PC-3 (cell line): ENCODE measurements around the gene SPATA1. TPM values are rescaled to one million over a fixed set of nuclear protein-coding genes. Genes with fewer than 3 reads are reported as not detected.
A peak's percentile ranks its signal among the peaks of the same experiment; 100 is the strongest.

Experiments
- ATAC-seq: fragments of 200-7000 bp; cut with Tn5 transposase; 2 replicates; pipeline ENCODE4 v1.9.1; 2020; ENCODE audit warnings: mild to moderate bottlenecking, moderate library complexity
- BruUV-seq: library from RNA; stranded (reverse); fragments of 400-500 nt; replicated peaks from 2 replicates; lab custom pipeline; 2021; lab: Mats Ljungman, UMichigan
- CTCF ChIA-PET: fragments of 300-600 bp; sonication (Branson Sonifier 250); formaldehyde crosslinking; loops from one replicate; lab custom pipeline; 2022; ENCODE audit warnings: antibody characterized with exemption; lab: Charles Lee
- POLR2A ChIA-PET: fragments of 300-600 bp; sonication (Branson Sonifier 250); formaldehyde crosslinking; loops from one replicate; lab custom pipeline; 2022; ENCODE audit warnings: antibody characterized with exemption; ENCODE audit not compliant: unreplicated experiment; lab: Charles Lee
- DNase-seq: peaks from one replicate; pipeline ENCODE4 v3.0.0-alpha.2; 2015
- H2AFZ ChIP-seq: fragments of 300-600 bp; sonication (generic); 2 replicates; pipeline ENCODE4 v1.6.0; 2016; ENCODE audit warnings: antibody characterized with exemption, low read length
- H3F3A ChIP-seq: fragments of 300-600 bp; sonication (generic); one replicate; pipeline ENCODE4 v1.6.0; 2017; ENCODE audit warnings: antibody characterized with exemption, low read length, control low read depth, mild to moderate bottlenecking; ENCODE audit not compliant: unreplicated experiment
- H3K27ac ChIP-seq: fragments of 300-600 bp; sonication (generic); 2 replicates; pipeline ENCODE4 v1.5.1; 2016; ENCODE audit warnings: mild to moderate bottlenecking, low read length
- H3K27me3 ChIP-seq: fragments of 300-600 bp; sonication (generic); 2 replicates; pipeline ENCODE4 v1.6.1; 2016; ENCODE audit warnings: low read length, mixed read lengths
- H3K36me3 ChIP-seq: fragments of 300-600 bp; sonication (generic); 2 replicates; pipeline ENCODE4 v1.6.1; 2016; ENCODE audit warnings: low read depth, mixed run types, low read length, mixed read lengths
- H3K4me1 ChIP-seq: fragments of 300-600 bp; sonication (generic); 2 replicates; pipeline ENCODE4 v1.5.1; 2016; ENCODE audit warnings: low read length; ENCODE audit not compliant: insufficient read depth
- H3K4me2 ChIP-seq: fragments of 300-600 bp; sonication (generic); 2 replicates; pipeline ENCODE4 v1.6.0; 2016; ENCODE audit warnings: low read length
- H3K4me3 ChIP-seq: fragments of 300-600 bp; sonication (generic); 2 replicates; pipeline ENCODE4 v1.5.1; 2016; ENCODE audit warnings: mild to moderate bottlenecking, low read length, mixed read lengths
- H3K79me2 ChIP-seq: fragments of 300-600 bp; sonication (generic); 2 replicates; pipeline ENCODE4 v1.6.1; 2017; ENCODE audit warnings: low read length, mixed read lengths
- H3K9ac ChIP-seq: fragments of 300-600 bp; sonication (generic); 2 replicates; pipeline ENCODE4 v1.6.0; 2016; ENCODE audit warnings: mild to moderate bottlenecking, low read length
- H3K9me2 ChIP-seq: fragments of 300-600 bp; sonication (generic); replicated peaks from 2 replicates; pipeline ENCODE4 v1.6.1; 2016; ENCODE audit warnings: mixed run types, low read length, mixed read lengths
- H3K9me3 ChIP-seq: fragments of 300-600 bp; sonication (generic); 2 replicates; pipeline ENCODE4 v1.6.1; 2016; ENCODE audit warnings: low read length, mixed read lengths
- H4K20me1 ChIP-seq: fragments of 300-600 bp; sonication (generic); 2 replicates; pipeline ENCODE4 v1.6.1; 2016; ENCODE audit warnings: low read length, mixed read lengths
- EZH2 ChIP-seq: fragments of 300-600 bp; sonication (generic); IDR thresholded peaks from one replicate; pipeline ENCODE4 v1.6.1; 2017; ENCODE audit warnings: antibody characterized with exemption, mild to moderate bottlenecking, low read length; ENCODE audit not compliant: unreplicated experiment
- EZH2phosphoT487 ChIP-seq: fragments of 300-600 bp; sonication (generic); IDR thresholded peaks from 2 replicates; pipeline ENCODE4 v1.6.1; 2018; ENCODE audit warnings: mild to moderate bottlenecking, antibody characterized with exemption, low read length, borderline replicate concordance
- intact Hi-C: fragments of 100-400 bp; cut with micrococcal nuclease; formaldehyde crosslinking; loops from 2 replicates; pipeline ENCODE4 v1.9.0; 2023
- total RNA-seq: library from RNA; depleted of rRNA; stranded (reverse); fragments of >200 nt; gene quantifications from 2 replicates; pipeline ENCODE4 v1.2.3, GENCODE V29; 2014
- TF ChIP-seq, protein P1 (sequence below): fragments of 300-600 bp; sonication (generic); conservative IDR thresholded peaks from 2 replicates; pipeline ENCODE4 v1.5.1; 2017; ENCODE audit warnings: antibody characterized with exemption, low read depth, mild to moderate bottlenecking, low read length

Gene SPATA1
- total RNA-seq, 1 experiment from 2014 or later: 2.9 TPM

DNA sequence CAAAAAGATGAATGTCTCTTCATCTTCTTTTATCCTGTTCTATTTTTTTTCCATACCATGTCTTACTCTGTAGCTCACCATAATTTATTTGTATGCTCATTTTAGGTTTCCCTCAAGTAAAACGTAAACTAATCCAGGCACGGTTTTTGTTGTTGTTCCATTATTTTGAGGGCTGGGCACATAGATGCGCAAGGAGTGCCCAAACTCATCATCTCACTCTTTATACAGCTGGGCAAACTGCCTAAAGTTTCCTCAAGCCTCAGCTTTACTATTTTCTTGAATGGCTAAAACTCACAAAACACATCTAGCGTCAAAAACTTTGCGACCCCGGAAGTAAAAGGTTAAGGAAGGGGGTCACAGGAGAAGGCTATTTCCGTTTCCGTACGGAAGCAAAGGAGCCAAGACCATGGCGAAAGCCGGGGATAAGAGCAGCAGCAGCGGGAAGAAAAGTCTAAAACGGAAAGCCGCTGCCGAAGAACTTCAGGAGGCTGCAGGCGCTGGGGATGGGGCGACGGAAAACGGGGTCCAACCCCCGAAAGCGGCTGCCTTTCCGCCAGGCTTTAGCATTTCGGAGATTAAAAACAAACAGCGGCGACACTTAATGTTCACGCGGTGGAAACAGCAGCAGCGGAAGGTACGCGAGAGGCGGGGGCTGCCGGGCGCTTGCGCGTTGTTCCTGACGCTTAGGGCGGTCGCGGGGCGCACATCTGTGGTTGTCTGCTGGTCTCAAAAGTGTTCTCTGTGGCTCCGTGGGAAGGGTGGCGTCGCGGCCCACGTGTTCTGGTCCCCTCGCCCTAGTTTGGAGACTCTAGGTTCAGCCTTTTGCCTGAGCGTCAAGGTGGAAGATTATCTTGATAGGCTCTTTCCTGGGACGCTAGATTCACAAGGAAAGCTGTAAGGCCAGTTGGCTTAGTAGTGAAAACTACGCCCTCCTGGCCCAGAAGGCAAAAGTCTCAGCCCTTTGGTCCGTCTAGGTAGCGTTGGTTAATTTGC, 27.0 kb upstream of the SPATA1 start, which contains the start of gene RPF1:
RPF1 (plus strand) TSS at position 391 of the 993 bp plus-strand sequence; CDS start at position 407, 16 bp downstream.
- TSS peak; percentile 95 for BruUV-seq
- intact Hi-C loops: loop anchor here (1.0 kb wide), 1 partner anchor 125 kb away; no protein-coding TSS in a partner anchor
- POLR2A ChIA-PET: no interaction called here
- Histone ChIP-seq H3K4me3 (peak within 1 kb of the TSS; percentile 84), H3K9ac (peak within 1 kb of the TSS; percentile 79), H3K36me3 (peaks cover 28% of the 10 kb centered on the region), H3F3A (no peaks in the 10 kb centered on the region), H3K27me3 (no peaks in the 10 kb centered on the region), H3K4me2 (peak within 1 kb of the TSS; percentile 91), H3K9me2 (no peaks in the 10 kb centered on the region), H4K20me1 (peaks cover 27% of the 10 kb centered on the region), H2AFZ (peak within 1 kb of the TSS; percentile 99), H3K9me3 (no peaks in the 10 kb centered on the region), H3K79me2 (peaks cover 55% of the 10 kb centered on the region), H3K4me1 (peaks cover 30% of the 10 kb centered on the region), H3K27ac (peak within 1 kb of the TSS; percentile 52)
- CTCF ChIA-PET: interaction anchor here (0.8 to 1.1 kb wide), 2 partner anchors 36 to 37 kb away, joined by 3 to 4 read pairs; no protein-coding TSS in a partner anchor
- DNase-seq (peak; percentile 79), ATAC-seq (peak; percentile 96)
- TF ChIP-seq, protein P1, sequence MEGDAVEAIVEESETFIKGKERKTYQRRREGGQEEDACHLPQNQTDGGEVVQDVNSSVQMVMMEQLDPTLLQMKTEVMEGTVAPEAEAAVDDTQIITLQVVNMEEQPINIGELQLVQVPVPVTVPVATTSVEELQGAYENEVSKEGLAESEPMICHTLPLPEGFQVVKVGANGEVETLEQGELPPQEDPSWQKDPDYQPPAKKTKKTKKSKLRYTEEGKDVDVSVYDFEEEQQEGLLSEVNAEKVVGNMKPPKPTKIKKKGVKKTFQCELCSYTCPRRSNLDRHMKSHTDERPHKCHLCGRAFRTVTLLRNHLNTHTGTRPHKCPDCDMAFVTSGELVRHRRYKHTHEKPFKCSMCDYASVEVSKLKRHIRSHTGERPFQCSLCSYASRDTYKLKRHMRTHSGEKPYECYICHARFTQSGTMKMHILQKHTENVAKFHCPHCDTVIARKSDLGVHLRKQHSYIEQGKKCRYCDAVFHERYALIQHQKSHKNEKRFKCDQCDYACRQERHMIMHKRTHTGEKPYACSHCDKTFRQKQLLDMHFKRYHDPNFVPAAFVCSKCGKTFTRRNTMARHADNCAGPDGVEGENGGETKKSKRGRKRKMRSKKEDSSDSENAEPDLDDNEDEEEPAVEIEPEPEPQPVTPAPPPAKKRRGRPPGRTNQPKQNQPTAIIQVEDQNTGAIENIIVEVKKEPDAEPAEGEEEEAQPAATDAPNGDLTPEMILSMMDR: no peak
- TF ChIP-seq EZH2phosphoT487 (no peak), EZH2 (no peak)

DNA sequence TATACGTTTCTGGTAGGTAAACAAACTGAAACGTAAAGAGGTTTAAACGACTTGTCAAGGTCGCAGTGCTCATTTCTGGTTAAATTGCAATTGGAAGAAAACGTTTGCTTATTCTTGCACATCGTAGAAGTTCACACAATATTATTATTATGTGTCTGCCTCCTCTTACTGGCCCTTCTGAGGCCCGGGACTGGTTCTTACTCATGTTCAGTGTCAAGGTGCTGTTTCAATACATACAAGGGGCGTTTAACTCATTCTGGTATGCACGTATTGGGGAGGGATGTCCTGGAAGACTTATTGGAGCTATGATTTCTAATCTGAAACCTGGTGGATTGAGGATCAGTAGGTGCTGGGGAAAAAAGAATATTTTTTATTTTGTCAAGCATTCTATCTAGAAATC, 26.2 kb upstream of the SPATA1 start:
- TF ChIP-seq, protein P1: no peak
- TF ChIP-seq EZH2phosphoT487 (no peak), EZH2 (no peak)
- peaks cover 27% of the 10 kb centered on the region for H4K20me1 ChIP-seq
- peaks cover 31% of the 10 kb centered on the region for H3K4me1 ChIP-seq
- peak overlapping the region; percentile 91 for H3K4me2 ChIP-seq
- H3K4me3 ChIP-seq: peak overlapping the region; percentile 84
- intact Hi-C loops: loop anchor here (1.0 to 5.0 kb wide), 2 partner anchors 38 to 124 kb away; no protein-coding TSS in a partner anchor
- peak overlapping the region; percentile 52; the same call in 1 of the 2 replicates for H3K27ac ChIP-seq
- ChIA-PET CTCF (interaction anchor here (0.8 to 1.1 kb wide), 2 partner anchors 37 to 38 kb away, joined by 3 to 4 read pairs; no protein-coding TSS in a partner anchor), POLR2A (interaction anchor here (0.5 to 0.7 kb wide), 2 partner anchors 102 to 433 kb away, joined by 3 read pairs; no protein-coding TSS in a partner anchor)
- no peaks in the 10 kb centered on the region for H3F3A ChIP-seq
- no peaks in the 10 kb centered on the region for H3K27me3 ChIP-seq
- no peak overlapping the region for H2AFZ ChIP-seq
- H3K9ac ChIP-seq: peak overlapping the region; percentile 79
- BruUV-seq: no TSS peak
- no peaks in the 10 kb centered on the region for H3K9me2 ChIP-seq
- H3K9me3 ChIP-seq: no peaks in the 10 kb centered on the region
- peaks cover 63% of the 10 kb centered on the region for H3K79me2 ChIP-seq
- peaks cover 32% of the 10 kb centered on the region for H3K36me3 ChIP-seq
- ATAC-seq: peak; percentile 18; the same call in 1 of the 2 replicates
- no peak for DNase-seq
